Ureter (tissue), 1 donor: Measurements from ENCODE around the gene KIF19. TPM values are rescaled to one million over a fixed set of nuclear protein-coding genes. Genes with fewer than 3 reads are reported as not detected.
A peak's percentile ranks its signal among the peaks of the same experiment; 100 is the strongest.
"Not testable (repeated sequence)": the region's sequence is repeated elsewhere in the genome, so short reads cannot be mapped to it uniquely, and the experiment has no call there.

Source experiments
- DNase-seq: peaks from one replicate; pipeline ENCODE4 v3.0.0-alpha.2; 2020; ENCODE audit warnings: low spot score
- total RNA-seq: library from RNA; stranded (reverse); gene quantifications from one replicate; pipeline ENCODE4 v1.2.4, GENCODE V29; 2023
- donor health status: DM: yes; HTN: yes; CAD: no.

Gene KIF19
- total RNA-seq, 1 donor from 2014 or later = 1.8 TPM

- DNase-seq = no peak
Measured at GRCh38 chr17:74387365-74388218, 61.6 kb downstream of the KIF19 start.

GRCh38 chr17:74389084-74389753, 63.2 kb downstream of the KIF19 start:
- no peak for DNase-seq

DNA sequence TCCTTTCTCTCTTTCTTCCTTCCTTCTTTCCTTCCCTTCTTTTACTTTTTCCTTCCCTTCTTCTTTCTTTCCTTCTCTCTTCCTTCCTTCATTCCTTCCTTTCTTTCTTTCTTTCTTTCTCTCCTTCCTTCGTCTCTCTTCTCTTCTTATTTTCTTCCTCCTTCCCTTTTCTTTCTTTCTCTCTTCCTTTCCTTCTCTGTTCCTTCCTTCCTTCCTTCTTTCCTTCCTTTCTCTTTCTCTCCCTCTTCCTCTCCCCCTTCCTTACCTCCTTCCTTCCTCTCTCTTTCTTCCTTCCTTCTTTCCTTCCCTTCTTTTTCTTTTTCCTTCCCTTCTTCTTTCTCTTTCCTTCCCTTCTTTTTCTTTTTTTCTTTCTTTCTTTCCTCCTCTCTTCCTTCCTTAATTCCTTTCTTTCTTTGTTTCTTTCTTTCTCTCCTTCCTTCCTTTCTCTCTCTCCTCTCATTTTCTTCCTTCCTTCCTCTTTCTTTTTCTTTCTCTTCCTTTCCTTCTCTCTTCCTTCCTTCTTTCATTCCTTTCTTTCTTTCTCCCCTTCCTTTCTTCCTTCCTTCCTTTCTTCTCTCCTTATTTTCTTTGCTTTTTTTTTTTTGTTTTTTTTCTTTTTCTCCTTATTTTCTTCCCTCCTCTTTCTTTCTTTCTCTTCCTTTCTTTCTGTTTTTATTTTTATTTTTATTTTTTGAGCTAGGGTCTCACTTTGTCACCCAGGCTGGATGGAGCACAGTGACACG, 64.1 kb downstream of the KIF19 start:
- no peak for DNase-seq

DNA sequence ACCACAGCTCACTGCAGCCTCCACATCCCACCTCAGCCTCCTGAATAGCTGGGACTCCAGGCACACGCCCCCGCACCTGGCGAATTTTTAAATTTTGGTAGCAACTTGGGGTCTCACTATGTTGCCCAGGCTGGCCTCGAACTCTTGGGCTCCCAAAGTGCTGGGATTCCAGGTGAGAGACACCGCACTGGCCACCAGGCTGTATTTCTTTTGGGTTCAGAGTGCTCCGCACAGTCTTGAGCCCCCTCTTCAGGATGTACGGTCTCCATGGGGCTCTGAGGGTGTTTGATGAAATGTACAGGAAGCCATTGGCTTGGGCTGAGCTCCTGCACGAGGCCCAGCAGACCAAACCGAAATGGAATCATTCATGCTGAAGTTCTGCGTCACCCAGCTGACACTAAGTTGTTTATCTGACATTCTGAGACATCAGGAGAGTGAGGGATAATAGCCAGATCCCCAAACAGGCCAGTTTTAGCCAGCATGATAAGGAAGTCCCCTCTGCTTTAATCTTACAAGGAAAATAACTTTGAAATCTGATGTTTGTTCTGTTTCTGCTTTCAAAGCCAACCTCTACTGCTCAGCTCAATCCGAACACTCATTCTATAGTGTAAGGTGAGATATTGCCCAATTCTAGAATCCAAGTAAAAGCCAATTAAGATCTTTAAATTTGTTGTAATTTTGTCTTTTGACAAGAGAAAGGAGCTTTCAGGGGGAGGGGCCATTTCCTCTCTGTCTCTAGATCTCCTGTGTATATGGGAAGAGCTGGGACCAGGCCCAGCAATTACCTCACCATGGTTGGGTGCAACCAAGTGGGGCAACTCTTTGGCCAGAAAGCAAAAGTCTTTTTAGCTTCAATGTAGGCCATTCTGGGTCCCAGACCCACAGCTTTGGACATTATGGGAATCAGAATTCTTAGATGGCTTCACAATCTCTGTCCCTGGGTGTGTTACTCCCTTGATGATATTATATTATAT, 64.9 kb downstream of the KIF19 start:
- DNase-seq = no peak

- no peak for DNase-seq
Measured at GRCh38 chr17:74391771-74392170, 65.7 kb downstream of the KIF19 start.

DNA sequence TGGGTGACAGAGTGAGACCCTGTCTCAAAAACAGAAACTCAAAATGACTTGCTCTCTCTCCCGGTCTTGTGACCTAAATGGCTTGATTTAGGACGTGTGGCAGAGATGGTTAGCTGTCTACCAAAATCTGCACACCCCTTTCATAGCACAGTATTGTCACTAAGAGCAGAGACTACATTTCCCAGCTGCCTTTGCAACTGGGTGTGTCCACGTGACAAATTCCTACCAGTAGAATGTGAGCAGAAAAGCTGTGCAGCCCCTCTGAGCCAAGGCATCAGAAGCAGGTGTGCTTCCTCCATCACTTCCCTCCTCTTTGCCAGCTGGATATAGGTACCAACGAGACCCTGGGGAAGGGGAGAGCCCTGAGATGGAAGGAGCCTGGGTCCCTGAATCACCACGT, 66.8 kb downstream of the KIF19 start:
- no peak for DNase-seq

DNA sequence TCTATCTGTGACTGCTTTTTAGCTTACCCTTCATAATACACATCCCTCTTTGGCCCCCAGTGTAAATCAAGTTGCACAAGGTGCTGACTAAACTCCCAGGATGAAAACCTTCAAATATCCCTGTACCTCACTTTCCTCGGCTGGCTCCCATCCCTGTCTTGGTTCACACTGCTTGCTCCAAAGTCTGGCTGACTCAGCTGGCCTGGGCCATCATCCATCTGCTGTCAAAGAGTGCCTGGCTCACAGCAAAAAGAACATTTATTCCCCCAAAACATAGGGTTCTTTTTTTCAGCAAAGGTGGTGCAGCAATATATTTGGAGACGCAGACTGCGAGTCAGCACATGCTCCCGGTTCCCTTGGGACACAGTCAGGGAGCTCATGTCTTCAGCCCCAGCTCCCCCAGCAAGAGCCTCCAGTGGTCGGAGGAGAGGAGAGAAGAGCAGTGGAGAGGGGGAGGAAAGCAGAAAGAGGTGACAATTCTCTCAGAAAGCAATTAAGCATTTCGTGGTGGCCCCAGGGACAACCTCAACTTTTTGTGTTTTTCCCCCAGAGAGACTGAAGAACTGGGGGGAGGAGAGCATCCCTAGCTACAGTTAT, 67.4 kb downstream of the KIF19 start:
- no peak for DNase-seq

- DNase-seq = no peak
Measured at GRCh38 chr17:74394275-74394950, 68.4 kb downstream of the KIF19 start.

DNA sequence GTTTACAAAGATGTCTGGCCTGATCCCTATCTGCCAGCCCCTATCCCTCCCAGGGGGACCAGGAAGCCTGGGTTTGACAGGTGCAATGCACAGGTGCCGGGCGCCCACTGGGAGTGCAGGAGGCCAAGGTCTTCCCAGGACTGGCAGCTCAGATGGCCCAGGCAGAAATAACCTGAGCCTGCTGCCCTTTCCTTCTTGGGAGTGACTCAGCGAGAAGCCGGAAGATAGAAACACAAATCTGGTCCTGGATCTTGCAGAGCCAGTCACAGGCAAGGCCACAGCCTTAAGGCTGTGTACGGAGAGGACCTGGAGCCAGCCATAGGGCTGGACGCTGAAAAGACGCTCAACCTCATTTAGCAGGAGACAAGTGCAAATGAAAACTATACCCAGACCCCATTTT, 69.0 kb downstream of the KIF19 start:
- DNase-seq = peak; percentile 64

- DNase-seq = no peak
Measured at GRCh38 chr17:74396567-74396966, 70.5 kb downstream of the KIF19 start.

DNA sequence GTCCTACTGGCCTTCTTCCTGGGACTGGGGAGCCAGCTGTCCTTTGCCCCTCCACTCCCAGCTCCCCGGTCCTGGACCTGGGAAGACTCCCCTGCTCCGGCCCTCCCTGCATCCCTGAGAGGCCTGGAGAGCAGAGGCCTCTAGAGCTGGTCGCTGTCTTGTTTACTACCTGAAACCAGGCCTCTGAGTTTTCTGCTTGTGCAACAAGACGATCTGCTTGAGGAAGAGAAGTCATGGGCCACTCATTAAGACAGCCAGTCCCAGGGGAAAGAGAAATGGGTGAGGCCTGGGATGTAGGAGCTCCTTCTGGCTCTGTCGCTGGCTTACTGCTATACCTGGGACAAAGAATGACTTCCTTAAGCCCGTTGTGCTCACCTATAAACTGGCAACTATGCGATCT, 76.0 kb downstream of the KIF19 start:
- DNase-seq = no peak

DNA sequence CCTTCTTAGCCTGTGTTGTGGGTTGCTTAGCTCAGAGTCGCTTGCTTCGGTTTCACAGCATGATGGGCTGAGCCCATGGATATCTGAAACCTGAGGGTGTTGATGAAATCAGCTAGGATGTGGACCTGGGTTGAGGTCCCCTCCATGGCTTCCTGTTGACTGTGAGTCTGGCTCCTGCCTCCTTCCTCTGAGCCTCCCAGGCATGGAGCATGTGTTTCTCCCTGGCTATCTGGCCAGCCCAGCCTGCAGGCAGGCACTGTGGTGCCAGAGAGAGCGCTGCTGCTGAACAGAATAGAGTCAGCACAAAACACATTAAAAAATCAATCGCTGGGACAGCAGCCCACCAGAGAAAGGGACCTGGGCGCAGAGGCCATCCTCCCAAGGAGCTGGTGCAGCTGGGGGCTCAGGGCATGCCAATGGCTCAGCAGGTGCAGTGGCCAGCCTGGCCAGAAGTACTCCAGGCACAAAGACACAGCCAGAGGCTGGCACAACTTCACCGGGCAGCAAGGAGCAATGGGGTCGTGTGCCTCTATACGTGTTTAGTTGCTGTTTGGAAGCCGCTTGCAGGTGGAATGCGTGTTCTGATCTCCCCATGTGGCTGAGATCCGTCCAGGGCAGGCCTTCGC, 77.6 kb downstream of the KIF19 start:
- DNase-seq = no peak

GRCh38 chr17:74404218-74404617, 78.2 kb downstream of the KIF19 start:
- DNase-seq = no peak

GRCh38 chr17:74404789-74405188, 78.8 kb downstream of the KIF19 start:
- DNase-seq = no peak

DNA sequence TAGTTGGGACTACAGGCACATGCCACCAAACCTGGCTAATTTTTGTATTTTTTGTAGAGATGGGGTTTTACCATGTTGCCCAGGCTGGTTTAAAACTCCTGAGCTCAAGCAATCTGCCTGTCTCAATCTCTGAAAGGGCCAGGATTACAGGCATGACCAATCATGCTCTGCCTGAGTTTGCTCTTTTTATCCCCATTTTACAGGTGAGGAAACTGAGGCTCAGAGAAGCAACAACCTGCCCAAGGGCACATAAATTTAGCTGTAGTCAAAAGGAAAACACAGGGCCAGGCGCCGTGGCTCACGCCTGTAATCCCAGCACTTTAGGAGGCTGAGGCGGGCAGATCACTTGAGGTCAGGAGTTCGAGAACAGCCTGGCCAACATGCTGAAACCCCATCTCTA, 79.3 kb downstream of the KIF19 start:
- DNase-seq = not testable (repeated sequence)

Other genes with a start within 250 kb of the KIF19 start
- 1,081 TPM for gene RPL38, start 122.5 kb upstream of the KIF19 start, total RNA-seq
- 8.2 TPM for gene TTYH2, start 112.7 kb upstream of the KIF19 start, total RNA-seq
- not detected for gene DNAI2, start 52.0 kb upstream of the KIF19 start, total RNA-seq
- not detected for gene BTBD17, start 35.6 kb downstream of the KIF19 start, total RNA-seq
- gene GPR142, start 41.3 kb downstream of the KIF19 start, total RNA-seq = 0.52 TPM
- 153 TPM for gene GPRC5C, start 105.9 kb downstream of the KIF19 start, total RNA-seq
- gene CD300A, start 140.4 kb downstream of the KIF19 start, total RNA-seq = 4.3 TPM
- 0.49 TPM for gene CD300LB, start 205.2 kb downstream of the KIF19 start, total RNA-seq
- 0.68 TPM for gene CD300C, start 219.9 kb downstream of the KIF19 start, total RNA-seq
- gene CD300H, start 241.3 kb downstream of the KIF19 start, total RNA-seq = not detected